Skin epidermis (tissue), 12 donors: Measurements from ENCODE around the gene ZNF831.

ENCODE experiments used
- H3K27ac ChIP-seq, 21 experiments: fragments of 200-600 bp; sonication (generic) in 11 of 21; one replicate each; pipeline ENCODE4 v1.5.0; 2020; ENCODE audit warnings: mild to moderate bottlenecking in 3 of 21, inconsistent platforms in 2 of 21, moderate library complexity in 2 of 21
- H3K4me3 ChIP-seq, 7 experiments: fragments of 200-600 bp; sonication (generic) in 2 of 7; one replicate each; pipeline ENCODE4 v1.5.0; 2020; ENCODE audit warnings: inconsistent platforms in 2 of 7, mild to moderate bottlenecking in 2 of 7, moderate library complexity in 1 of 7

Gene ZNF831

DNA sequence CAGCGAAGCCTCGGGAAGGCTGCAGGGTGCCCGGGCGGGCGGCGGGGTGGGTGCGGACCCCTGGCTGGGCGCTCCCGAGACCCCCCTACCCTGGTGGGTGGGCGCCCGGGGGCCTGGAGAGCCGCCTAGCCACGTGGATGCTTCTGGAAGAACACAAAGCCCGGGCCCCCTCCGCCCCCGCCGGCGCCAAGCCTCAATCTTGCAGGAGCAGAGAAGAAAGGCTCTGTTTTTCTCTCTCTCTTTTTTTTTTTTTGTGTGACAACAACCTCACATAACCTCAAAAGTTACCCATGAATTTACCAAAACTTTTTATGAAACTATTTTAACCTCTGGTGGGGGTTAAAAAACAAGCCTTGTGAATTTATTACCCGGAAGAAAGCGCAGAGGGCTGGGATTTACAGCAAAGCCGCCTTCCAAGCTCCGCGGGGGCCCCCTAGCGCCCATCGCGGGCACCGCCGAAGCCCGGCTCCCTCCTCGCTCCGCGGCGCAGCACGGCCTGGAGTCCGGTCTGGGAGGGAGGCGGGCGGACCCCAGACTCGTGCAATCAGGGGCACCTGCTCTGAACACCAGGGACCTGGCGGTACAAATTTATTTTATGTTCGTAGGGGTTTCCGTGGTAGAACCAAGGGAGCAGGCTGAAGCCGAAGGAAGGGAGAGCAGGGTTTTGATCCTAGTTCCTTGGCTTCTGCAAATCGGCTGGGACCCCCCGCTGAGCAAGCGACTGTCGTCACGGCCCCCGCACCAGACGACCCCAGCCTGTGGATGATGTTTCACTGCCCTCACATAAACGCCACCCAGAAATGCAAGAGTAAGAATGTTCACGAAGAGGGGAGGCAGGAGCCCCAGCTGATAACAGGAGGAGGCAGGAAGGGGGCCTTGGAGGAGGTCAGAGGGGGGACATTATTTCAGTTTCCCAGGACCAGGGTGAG, 58.9 kb downstream of the ZNF831 start:
- peak overlapping the region; percentile 33 to 43 (median 37) for H3K4me3 ChIP-seq

GRCh38 chr20:59223182-59223601, 59.6 kb downstream of the ZNF831 start:
- H3K4me3 ChIP-seq: peak overlapping the region in 1 of 7 experiments; percentile 40
- no peak overlapping the region for H3K27ac ChIP-seq

More for the DNA sequence above, 58.9 kb downstream of the ZNF831 start:
- H3K27ac ChIP-seq: peak overlapping the region in 14 of 21 experiments; percentile 7 to 71 (median 58)

GRCh38 chr20:59223750-59224149, 60.1 kb downstream of the ZNF831 start:
- Histone ChIP-seq H3K4me3 (no peak overlapping the region), H3K27ac (no peak overlapping the region)

DNA sequence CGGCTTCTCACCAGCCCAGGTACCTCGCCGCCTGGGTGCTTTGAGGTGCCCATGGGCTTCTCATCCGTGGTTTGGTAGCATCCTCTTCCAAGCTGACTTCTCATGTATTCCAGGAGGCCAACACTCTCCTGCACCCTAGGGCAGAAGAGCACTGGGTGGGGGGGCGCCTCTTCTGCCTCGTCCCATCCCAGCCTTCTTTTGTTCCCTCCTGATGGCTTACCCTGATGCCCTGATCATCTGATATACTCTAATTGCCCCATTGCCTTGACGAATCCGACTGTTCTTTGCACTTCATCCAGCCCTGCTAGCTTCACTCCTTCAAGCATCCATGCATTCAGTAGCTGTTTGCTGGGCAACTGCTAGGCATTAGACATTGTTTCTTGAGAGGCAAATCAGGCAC, 60.6 kb downstream of the ZNF831 start:
- Histone ChIP-seq H3K4me3 (no peak overlapping the region), H3K27ac (no peak overlapping the region)

DNA sequence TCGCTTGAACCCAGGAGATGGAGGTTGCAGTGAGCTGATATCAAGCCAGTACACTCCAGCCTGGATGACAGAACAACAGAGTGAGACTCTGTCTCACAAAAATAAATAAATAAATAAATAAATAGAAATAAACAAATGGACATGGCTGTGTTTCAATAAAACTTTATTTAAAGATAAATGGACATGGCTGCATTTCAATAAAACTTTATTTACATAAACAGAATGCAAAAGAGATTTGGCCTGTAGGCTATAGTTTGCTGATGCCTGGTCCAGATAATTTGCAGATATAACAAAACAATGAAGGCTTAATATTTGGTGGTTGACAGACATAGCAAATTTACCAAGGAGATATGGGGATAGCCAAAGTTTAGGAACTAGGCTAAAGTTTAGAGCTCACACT, 66.8 kb downstream of the ZNF831 start:
- H3K27ac ChIP-seq: no peak overlapping the region
- H3K4me3 ChIP-seq: no peak overlapping the region

DNA sequence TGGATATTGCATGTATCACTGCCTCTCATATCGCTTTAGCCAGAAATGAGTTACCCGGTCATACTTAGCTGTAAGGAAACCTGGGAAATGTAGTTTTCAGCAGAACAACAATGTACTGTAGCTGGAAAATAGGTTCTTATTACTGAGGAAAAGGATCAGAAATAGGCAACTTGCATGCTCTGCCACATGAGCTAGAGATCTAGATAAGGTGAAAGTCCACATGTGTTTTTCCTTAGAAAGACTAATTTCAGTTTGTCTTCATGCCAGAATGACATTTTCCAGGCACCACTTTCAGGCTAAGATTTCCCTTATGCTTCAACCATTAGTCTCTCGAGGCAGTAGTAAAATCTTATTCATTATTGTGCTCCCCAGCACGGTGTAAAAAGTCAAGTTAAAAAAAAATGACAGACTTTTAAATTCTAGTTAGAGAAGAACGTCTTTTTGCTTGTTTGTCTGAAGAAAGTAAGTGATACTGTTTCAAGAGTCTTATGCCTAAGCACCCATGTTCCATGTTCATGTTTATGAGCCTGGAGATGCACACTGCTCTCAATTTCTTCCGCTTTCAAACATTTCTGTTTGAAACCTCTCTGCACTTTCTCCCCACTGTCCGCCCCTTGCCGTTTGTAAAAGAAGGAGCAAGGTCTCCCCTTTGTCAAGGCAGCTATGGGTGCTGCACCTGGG, 67.6 kb downstream of the ZNF831 start:
- H3K27ac ChIP-seq: no peak overlapping the region
- H3K4me3 ChIP-seq: no peak overlapping the region

GRCh38 chr20:59232618-59233017, 69.0 kb downstream of the ZNF831 start:
- Histone ChIP-seq H3K4me3 (no peak overlapping the region), H3K27ac (no peak overlapping the region)

- Histone ChIP-seq H3K4me3 (no peak overlapping the region), H3K27ac (no peak overlapping the region)
Measured at GRCh38 chr20:59235226-59235625, 71.6 kb downstream of the ZNF831 start.

GRCh38 chr20:59240006-59240405, 76.4 kb downstream of the ZNF831 start:
- Histone ChIP-seq H3K4me3 (no peak overlapping the region), H3K27ac (no peak overlapping the region)

- Histone ChIP-seq H3K27ac (no peak overlapping the region), H3K4me3 (no peak overlapping the region)
Measured at GRCh38 chr20:59242714-59243626, 79.3 kb downstream of the ZNF831 start.

GRCh38 chr20:59246691-59247400, 83.2 kb downstream of the ZNF831 start:
- H3K4me3 ChIP-seq: no peak overlapping the region
- H3K27ac ChIP-seq: no peak overlapping the region

GRCh38 chr20:59247731-59248684, 84.4 kb downstream of the ZNF831 start:
- no peak overlapping the region for H3K4me3 ChIP-seq
- no peak overlapping the region for H3K27ac ChIP-seq

DNA sequence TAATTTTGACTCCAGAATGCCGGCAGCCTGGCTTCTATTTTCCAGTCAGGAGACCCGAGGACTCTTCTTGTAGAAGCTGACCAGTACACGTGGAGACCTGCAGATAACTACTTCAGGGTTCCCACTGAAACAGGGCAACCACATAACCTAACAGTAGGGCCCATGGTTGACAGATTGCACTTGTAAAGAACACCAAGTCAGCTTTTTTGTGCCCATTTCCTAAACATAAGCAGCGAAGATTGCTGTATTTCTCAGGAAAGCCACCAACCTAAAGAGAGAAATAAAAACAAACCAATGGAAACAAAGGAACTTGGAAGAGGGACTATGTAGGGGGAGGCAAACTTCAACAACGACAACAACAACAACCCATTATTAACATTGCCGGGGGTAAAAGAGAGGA, 86.7 kb downstream of the ZNF831 start:
- Histone ChIP-seq H3K27ac (no peak overlapping the region), H3K4me3 (no peak overlapping the region)

DNA sequence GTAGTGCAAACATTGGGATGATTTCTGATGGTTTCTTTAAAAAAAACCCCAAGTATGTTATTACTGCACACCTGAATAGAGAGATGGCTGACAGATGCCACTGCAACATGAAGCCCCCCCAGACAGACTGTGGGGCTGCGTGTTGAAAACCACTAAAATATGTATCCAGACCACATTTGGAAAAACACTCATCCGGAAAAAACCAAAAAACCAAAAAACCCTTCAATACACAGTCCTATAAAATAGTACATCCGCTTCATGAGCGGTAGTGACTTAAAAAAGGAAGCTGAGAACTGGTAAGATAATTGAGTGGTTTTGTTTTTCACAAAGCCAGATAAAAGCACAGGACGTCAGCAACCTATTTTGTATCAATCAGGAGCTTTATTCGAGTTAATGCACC, 89.7 kb downstream of the ZNF831 start:
- Histone ChIP-seq H3K27ac (peak overlapping the region in 5 of 21 experiments; percentile 18 to 67 (median 37)), H3K4me3 (no peak overlapping the region)

DNA sequence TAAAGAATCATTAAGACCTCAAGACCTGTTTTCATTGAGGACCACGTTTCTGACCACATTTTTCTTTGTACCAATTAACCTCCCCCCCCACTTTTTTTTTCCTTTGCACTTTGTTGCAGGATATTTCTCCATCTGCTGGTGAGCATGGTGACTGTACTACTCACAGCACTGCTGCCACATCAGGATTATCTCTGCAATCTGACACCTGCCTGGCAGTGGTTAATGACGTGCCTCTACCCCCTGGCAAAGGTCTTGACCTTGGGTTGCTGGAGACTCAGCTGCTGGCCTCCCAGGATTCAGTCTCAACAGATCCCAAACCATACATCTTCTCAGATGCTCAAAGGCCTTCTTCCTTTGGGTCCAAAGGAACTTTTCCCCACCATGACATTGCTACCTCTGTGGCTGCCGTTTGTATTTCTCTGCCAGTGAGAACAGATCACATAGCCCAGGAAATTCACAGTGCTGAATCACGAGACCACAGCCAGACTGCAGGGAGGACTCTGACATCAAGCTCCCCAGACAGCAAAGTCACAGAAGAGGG, 90.2 kb downstream of the ZNF831 start:
- Histone ChIP-seq H3K27ac (peak overlapping the region in 4 of 21 experiments; percentile 24 to 67 (median 39)), H3K4me3 (no peak overlapping the region)

GRCh38 chr20:59255256-59255655, 91.6 kb downstream of the ZNF831 start:
- no peak overlapping the region for H3K4me3 ChIP-seq
- no peak overlapping the region for H3K27ac ChIP-seq

DNA sequence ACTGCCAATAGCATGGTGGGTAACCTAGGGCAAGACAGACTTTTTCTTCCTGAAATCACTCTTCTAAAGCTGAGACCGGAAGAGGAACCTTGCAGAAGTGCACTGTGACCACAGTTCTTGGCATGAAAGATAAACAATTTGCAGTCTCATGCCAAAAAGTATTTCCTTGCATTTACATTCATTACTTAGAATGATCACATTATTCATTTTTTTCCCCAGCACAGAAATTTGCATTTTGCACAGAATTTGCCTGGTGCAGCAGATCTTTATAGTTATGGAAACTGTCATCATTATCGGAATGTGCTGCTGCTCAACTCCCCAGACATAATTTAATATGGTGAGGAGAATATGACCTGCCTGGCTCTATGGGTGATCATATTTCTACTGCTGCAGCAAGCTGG, 94.6 kb downstream of the ZNF831 start:
- no peak overlapping the region for H3K27ac ChIP-seq

GRCh38 chr20:59259946-59260345, 96.3 kb downstream of the ZNF831 start:
- Histone ChIP-seq H3K4me3 (no peak overlapping the region), H3K27ac (no peak overlapping the region)

More for the DNA sequence above, 94.6 kb downstream of the ZNF831 start:
- no peak overlapping the region for H3K4me3 ChIP-seq
